GM12892 (cell line): ENCODE measurements around the gene IFT122.

ENCODE experiments used
- POLR2A ChIP-seq: IDR thresholded peaks from 2 replicates; pipeline ENCODE4 v1.6.1; 2011; ENCODE audit warnings: low read depth, low read length, control low read depth
- POLR2AphosphoS5 ChIP-seq: IDR thresholded peaks from 2 replicates; pipeline ENCODE4 v1.6.1; 2011; ENCODE audit warnings: low read depth, low read length, control low read depth

GRCh38 chr3:129461461-129462146, 21.6 kb downstream of the IFT122 start:
- no peak for TF ChIP-seq POLR2A
- no peak for TF ChIP-seq POLR2AphosphoS5
